ENCODE data around the gene PRSS8.
A peak's percentile ranks its signal among the peaks of the same experiment; 100 is the strongest.
"Not testable (repeated sequence)": the region's sequence is repeated elsewhere in the genome, so short reads cannot be mapped to it uniquely, and the experiment has no call there.

Gene PRSS8

GRCh38 chr16:31143694-31144148 lies 8.2 kb upstream of the PRSS8 start:
- DNase-seq, result no peak

GRCh38 chr16:31143011-31143693 lies 7.6 kb upstream of the PRSS8 start:
- no peak for DNase-seq

GRCh38 chr16:31142109-31143010 lies 6.8 kb upstream of the PRSS8 start:
- DNase-seq, result peak; percentile 100

DNA sequence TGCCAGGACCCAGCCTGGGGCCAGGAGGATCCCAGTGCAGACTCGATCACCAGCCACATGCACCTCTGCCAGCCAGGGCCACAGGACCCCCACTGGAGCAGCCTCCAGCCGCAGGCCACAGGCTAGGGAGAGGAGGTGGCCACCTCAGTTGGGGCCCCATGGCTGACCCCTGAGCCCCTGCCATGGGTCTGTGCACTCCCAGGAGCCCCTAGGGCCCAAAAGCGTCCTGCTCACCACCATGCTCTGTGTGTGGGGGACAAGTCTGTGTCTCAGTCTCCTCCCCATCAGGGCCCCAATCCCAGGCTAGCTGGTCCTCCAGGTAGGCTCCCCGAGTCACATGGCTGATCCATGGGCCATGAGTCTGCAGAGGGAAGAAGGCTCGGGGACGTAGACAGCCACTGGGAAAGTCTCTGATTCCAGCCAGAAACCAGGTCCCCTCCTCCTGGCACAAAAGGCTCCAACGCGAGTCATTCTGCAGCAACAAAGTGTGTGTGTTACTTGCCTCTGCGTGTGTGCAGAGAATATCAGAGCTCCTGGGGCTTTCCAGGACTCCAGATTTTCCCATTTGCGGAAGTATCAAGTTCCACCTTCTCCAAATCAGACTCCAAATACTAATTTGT lies 6.1 kb upstream of the PRSS8 start:
- peak; percentile 24 for DNase-seq

GRCh38 chr16:31141071-31141469 lies 5.5 kb upstream of the PRSS8 start:
- DNase-seq, result not testable (repeated sequence)

DNA sequence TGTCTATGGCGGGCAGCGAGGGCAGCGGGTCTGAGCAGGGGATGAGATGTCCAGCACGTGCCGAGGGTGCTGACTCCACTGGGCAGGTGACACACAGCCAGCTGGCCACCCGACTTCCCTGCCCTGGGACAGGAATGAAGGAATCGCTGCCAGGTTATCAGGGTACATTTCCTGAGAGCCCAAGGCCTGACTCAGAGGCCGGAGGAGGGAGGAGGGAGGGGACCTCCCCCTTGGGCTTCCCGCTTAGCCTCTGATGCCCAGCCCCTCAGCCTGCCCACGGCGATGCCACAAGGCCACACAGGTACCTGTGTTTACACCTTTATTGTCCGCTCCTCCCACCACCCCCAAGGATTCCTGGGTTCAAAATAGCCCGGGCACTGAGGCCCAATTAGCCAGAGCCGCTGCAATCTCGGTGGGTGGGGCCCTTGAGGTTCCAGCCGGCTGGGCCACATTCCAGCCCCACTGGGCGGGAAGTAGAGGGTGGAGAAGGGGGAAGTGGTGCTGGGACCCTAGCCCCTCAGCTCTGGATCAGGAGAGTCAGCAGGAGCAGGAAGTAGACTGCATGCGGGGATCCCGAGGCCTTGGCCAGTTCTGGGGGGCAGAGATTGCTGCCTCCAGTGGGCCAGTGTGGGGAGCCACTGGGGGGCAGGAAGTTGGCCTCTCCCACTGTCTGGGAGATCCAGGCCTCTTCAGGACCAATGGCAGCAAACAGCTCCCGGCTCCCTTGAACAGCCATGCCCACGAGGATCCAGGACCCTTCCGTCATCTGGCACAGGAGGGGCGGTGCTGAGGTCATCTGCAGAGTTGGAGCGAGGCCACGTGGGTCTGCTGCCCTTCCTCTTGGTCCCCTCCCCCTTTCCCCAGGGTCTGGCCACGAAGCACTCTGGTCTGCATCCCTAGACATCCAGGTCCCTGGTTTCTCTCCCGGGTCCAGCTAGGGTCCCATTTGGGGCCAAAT lies 3.4 kb upstream of the PRSS8 start:
- no peak for DNase-seq

- not testable (repeated sequence) for DNase-seq
Observed at GRCh38 chr16:31136822-31137499, 1.4 kb upstream of the PRSS8 start.

- DNase-seq, result no peak
Observed at GRCh38 chr16:31136287-31136662, 748 bp upstream of the PRSS8 start.

- peak; percentile 72 for DNase-seq
Observed at GRCh38 chr16:31134625-31135534, 647 bp downstream of the PRSS8 start.

GRCh38 chr16:31134091-31134571 lies 1.4 kb downstream of the PRSS8 start:
- peak; percentile 61 for DNase-seq

DNA sequence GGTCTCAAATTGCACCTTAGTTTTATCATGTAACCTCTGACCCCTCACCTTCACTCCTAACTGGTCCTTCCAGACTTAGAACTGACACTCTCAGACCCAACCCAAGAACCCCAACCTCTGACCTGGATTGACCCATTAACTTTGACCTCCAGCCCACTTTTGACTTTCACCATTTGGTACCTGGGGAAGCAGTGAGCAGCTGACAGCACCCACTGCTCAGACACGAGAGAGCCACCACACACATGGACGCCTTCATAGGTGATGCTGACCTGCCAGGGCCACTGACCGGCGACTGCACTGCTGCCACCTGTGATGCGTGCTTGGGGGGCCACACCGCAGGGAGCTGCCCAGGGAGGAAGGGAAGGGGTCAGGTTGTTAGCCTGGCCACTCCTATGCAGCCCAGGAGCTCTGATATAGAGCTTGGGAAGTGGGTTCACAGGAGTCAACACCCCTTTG lies 2.5 kb downstream of the PRSS8 start:
- no peak for DNase-seq

DNA sequence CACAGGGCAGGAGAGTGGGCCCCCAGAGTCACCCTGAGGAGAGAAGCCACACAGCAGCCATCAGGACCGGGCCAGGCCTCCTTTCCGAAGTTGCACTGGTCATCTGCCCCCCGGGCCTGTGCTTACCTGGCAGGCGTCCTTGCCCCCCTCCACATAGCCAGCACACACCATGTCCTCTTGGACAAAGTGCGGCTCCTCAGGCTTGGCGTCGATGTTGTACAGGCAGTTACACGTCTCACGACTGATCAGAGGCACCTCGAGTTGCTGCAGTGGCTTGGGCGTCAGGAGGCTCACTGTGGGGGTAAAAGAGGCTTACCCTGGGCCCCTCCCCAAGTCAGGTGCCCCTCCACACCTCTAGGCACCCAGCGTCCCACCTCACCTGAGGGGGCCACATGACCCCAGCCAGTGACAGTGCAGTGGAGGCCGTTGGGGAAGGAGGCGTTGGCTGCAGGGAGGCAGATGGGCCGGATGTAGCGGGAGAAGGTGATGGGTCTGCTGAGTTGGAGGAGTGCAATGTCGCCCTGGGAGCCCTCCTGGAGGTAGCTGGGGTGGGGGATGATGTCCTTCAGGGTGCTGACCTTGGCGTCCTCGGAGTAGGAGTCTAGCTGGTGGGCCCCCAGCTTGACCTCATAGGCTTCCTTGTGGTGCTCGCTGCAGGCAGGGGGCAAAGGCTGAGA lies 3.1 kb downstream of the PRSS8 start:
- DNase-seq, result no peak

DNA sequence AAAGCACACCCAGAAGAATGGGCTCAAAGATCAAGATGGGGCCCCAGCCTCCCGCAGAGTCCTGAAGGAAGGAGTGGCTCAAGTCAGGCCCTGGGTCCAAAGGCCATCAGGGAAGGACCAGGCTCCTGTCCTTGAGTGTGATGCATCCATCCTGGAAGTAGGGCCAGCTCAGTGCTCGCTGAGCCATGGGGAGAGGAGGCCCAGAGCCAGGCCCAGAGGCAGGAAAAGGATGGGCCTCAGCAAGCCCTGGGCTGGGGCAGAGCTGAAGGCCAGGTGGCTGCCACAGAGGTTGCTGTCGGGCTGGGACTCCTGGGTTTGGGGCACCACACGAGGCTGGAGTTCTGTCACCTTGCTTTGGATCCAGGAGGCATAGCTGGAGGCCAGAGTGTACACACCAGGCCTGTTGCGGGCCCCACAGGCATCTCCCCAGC lies 3.7 kb downstream of the PRSS8 start:
- no peak for DNase-seq

GRCh38 chr16:31131416-31131815 lies 4.1 kb downstream of the PRSS8 start:
- no peak for DNase-seq

GRCh38 chr16:31130899-31131298 lies 4.6 kb downstream of the PRSS8 start:
- no peak for DNase-seq

DNA sequence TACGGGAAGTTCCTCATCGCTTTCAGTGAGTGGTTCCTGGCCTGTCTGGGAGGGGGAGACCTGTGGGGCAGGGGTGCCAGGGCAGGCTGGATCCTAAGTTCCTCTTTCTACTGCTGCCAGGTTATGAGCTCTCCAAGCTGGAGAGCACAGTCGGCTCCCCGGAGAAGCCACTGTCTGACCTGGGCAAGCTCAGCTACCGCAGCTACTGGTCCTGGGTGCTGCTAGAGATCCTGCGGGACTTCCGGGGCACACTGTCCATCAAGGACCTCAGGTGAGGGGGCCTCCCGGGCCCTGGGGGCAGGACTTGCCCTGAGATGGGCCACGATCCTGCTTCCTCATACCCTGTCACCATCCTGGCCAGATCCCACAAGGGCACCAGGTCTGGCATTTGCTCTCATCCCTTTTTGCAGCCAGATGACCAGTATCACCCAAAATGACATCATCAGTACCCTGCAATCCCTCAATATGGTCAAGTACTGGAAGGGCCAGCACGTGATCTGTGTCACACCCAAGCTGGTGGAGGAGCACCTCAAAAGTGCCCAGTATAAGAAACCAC lies 5.1 kb downstream of the PRSS8 start:
- no peak for DNase-seq

- DNase-seq, result no peak
Observed at GRCh38 chr16:31129568-31130335, 5.8 kb downstream of the PRSS8 start.

DNA sequence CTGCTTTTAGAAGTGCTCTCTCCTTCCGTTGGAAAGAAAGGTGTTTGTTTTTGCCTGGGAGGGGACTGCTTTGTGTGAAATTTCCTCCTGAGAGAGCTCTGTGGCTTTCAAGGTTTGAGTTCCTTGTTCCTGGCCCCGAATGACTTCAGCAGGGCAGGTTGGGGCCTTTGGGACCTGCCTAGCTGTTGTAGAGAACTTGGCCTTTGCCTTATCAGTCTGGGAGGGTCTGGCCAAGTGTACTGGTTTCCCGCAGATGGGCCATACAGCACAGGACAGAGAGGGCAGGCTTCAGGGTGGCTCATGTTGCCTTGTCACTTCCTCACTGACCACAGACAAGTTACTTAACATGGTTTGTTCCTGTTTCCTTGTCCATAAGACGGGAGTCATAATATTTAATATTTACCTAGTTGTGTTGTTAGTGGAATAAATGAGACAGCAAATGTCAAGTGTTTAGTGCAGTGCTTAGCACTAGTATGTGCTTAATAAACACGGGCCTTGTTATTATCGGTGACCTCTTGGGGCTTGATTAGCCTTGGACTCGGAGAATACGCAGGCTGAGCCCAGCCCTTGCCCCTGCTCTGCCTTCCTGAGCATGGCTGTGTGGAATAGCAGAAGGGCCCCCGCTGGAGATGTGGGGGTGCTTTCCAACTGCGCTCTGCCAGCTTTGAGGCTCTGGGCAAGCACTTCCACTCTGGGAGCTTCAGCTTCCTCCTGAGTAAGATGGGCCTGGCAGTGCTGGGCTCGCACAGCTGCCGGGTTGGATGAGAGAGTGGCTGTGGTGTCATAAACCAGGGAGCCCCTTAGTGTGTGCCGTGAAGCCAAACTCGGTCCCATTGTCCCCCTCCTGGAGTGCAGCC lies 6.6 kb downstream of the PRSS8 start:
- no peak for DNase-seq
